CD4-positive, alpha-beta T cell treated with Interleukin-15 for 4 hours (primary cell): ENCODE results near the gene ULK2.
A peak's percentile ranks its signal among the peaks of the same experiment; 100 is the strongest.

Source experiments
- DNase-seq: peaks from one replicate; pipeline ENCODE4 v3.0.0-alpha.2; 2020; ENCODE audit warnings: low spot score

Gene ULK2

GRCh38 chr17:19726631-19727376 lies 140.9 kb downstream of the ULK2 start:
- no peak for DNase-seq

GRCh38 chr17:19725486-19725885 lies 142.2 kb downstream of the ULK2 start:
- DNase-seq = no peak

- DNase-seq = peak; percentile 37
Observed at GRCh38 chr17:19724501-19725420, 143.0 kb downstream of the ULK2 start.

GRCh38 chr17:19723964-19724363 lies 143.8 kb downstream of the ULK2 start:
- no peak for DNase-seq
